ENCODE data around the gene HS6ST2.

HS6ST2 gene

GRCh38 chrX:132842460-132843238 is 115.8 kb downstream of the HS6ST2 start:
- DNase-seq = no peak

GRCh38 chrX:132837967-132838366 is 120.5 kb downstream of the HS6ST2 start:
- no peak for DNase-seq

GRCh38 chrX:132837126-132837525 is 121.3 kb downstream of the HS6ST2 start:
- no peak for DNase-seq

GRCh38 chrX:132836471-132836870 is 122.0 kb downstream of the HS6ST2 start:
- DNase-seq = no peak

- no peak for DNase-seq
Observed at GRCh38 chrX:132834741-132835140, 123.7 kb downstream of the HS6ST2 start.

GRCh38 chrX:132834109-132834508 is 124.3 kb downstream of the HS6ST2 start:
- no peak for DNase-seq

GRCh38 chrX:132833373-132833772 is 125.1 kb downstream of the HS6ST2 start:
- no peak for DNase-seq

GRCh38 chrX:132831336-132831973 is 127.0 kb downstream of the HS6ST2 start:
- no peak for DNase-seq

- DNase-seq = no peak
Observed at GRCh38 chrX:132822634-132823012, 135.8 kb downstream of the HS6ST2 start.

GRCh38 chrX:132821974-132822633 is 136.3 kb downstream of the HS6ST2 start:
- DNase-seq = no peak

GRCh38 chrX:132820675-132821074 is 137.8 kb downstream of the HS6ST2 start:
- DNase-seq = no peak

GRCh38 chrX:132819711-132820264 is 138.6 kb downstream of the HS6ST2 start:
- DNase-seq = no peak

GRCh38 chrX:132818638-132819037 is 139.8 kb downstream of the HS6ST2 start:
- no peak for DNase-seq

- no peak for DNase-seq
Observed at GRCh38 chrX:132815643-132816042, 142.8 kb downstream of the HS6ST2 start.

GRCh38 chrX:132810964-132811712 is 147.3 kb downstream of the HS6ST2 start:
- no peak for DNase-seq

- DNase-seq = no peak
Observed at GRCh38 chrX:132810488-132810887, 147.9 kb downstream of the HS6ST2 start.

- DNase-seq = no peak
Observed at GRCh38 chrX:132809581-132809980, 148.8 kb downstream of the HS6ST2 start.

GRCh38 chrX:132807411-132808030 is 150.9 kb downstream of the HS6ST2 start:
- DNase-seq = no peak

GRCh38 chrX:132802033-132802432 is 156.4 kb downstream of the HS6ST2 start:
- no peak for DNase-seq

GRCh38 chrX:132795181-132795580 is 163.2 kb downstream of the HS6ST2 start:
- DNase-seq = no peak

- no peak for DNase-seq
Observed at GRCh38 chrX:132791714-132792113, 166.7 kb downstream of the HS6ST2 start.

- DNase-seq = no peak
Observed at GRCh38 chrX:132790329-132790728, 168.1 kb downstream of the HS6ST2 start.

- no peak for DNase-seq
Observed at GRCh38 chrX:132786217-132786616, 172.2 kb downstream of the HS6ST2 start.
